Globus pallidus (tissue), 1 donor: Measurements from ENCODE around the gene NDST4.

ENCODE experiments used
- DNase-seq: peaks from one replicate; pipeline ENCODE4 v3.0.0-alpha.2; 2015; ENCODE audit warnings: low spot score

NDST4 gene

GRCh38 chr4:114785570-114785969 is 327.9 kb downstream of the NDST4 start:
- DNase-seq, result no peak

GRCh38 chr4:114783215-114783595 is 330.2 kb downstream of the NDST4 start:
- DNase-seq, result no peak

GRCh38 chr4:114782415-114783214 is 330.8 kb downstream of the NDST4 start:
- no peak for DNase-seq

GRCh38 chr4:114780205-114780604 is 333.2 kb downstream of the NDST4 start:
- DNase-seq, result no peak
